ENCODE data around the gene EIF3F.
A peak's percentile ranks its signal among the peaks of the same experiment; 100 is the strongest.
"Not testable (repeated sequence)": the region's sequence is repeated elsewhere in the genome, so short reads cannot be mapped to it uniquely, and the experiment has no call there.

EIF3F gene

DNA sequence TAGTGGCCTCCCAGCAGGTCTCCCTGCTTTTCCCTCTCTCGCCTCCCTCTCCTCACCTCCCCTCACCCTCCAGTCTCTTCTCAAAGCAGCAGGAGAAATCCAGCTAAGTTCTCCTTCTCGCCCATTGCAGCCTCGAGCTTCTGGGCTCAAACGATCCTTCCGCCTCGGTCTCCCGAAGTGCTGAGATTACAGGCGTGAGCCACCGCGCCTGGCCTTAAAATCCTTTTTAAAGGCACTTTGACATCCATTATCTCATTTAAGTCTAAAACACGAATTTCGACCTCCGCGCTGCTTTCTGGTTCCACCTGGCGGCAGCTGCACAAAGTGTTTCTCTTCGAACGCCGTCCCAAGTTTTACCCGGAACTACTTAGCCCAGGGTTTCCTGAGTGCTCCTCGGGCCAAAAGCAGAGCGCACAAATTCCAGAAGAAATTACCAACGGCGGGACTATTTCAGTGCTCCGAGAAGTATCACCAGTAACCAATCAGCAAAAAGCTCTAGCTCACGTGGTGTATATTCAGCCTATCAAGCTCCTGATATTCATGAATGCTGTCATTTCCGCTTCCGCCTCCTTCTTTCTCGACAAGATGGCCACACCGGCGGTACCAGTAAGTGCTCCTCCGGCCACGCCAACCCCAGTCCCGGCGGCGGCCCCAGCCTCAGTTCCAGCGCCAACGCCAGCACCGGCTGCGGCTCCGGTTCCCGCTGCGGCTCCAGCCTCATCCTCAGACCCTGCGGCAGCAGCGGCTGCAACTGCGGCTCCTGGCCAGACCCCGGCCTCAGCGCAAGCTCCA is at the start of gene EIF3F:
EIF3F (plus strand) TSS at position 570 of the 792 bp plus-strand sequence; CDS start at position 586, 16 bp downstream.
- DNase-seq (ENCODE audit: low read depth in 2 of 2), result peak; percentile 76 to 89

DNA sequence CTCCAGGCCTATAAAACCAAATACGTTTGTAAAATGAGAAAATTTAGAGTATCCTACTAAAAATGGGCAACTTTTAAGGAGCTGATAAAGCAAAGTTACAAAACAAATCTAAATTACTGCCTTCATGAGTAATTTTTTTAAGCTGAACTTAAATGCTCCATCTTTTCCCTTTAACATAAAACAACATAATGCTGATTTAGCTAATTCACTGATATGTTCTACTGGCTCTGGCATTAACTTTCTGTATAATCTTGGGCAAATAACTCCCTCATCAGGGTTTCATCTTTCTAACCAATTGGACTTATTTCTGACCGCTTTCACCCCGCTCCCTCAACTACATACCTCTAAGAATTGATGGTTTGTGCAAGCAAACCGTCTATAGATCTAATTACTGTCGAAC is 46.0 kb upstream of the EIF3F start:
- DNase-seq (ENCODE audit: low read depth in 2 of 2), result no peak

- DNase-seq (ENCODE audit: low read depth in 2 of 2), result no peak
These were observed 45.5 kb upstream of the EIF3F start, which contains the start of gene OR10A3 for GRCh38 chr11:7941608-7942007. Gene OR10A3, minus strand, starts transcription at chr11:7941708. Its CDS starts 2,188 bp downstream, at chr11:7939520.

- DNase-seq (ENCODE audit: low read depth in 2 of 2), result no peak
These were observed 43.0 kb upstream of the EIF3F start for GRCh38 chr11:7944123-7944522.

GRCh38 chr11:7949934-7950333 is 37.2 kb upstream of the EIF3F start:
- no peak for DNase-seq (ENCODE audit: low read depth in 2 of 2)

- no peak for DNase-seq (ENCODE audit: low read depth in 2 of 2)
These were observed 31.9 kb upstream of the EIF3F start for GRCh38 chr11:7955191-7955590.

GRCh38 chr11:7964261-7964660 is 22.9 kb upstream of the EIF3F start:
- DNase-seq (ENCODE audit: low read depth in 2 of 2), result no peak

GRCh38 chr11:7964873-7965272 is 22.3 kb upstream of the EIF3F start:
- DNase-seq (ENCODE audit: low read depth in 2 of 2), result no peak

GRCh38 chr11:7965386-7965785 is 21.8 kb upstream of the EIF3F start, which contains the start of gene NLRP10:
Gene NLRP10, minus strand, starts transcription at chr11:7965447. Its CDS starts 1,952 bp downstream, at chr11:7963495.
- DNase-seq (ENCODE audit: low read depth in 2 of 2), result no peak

DNA sequence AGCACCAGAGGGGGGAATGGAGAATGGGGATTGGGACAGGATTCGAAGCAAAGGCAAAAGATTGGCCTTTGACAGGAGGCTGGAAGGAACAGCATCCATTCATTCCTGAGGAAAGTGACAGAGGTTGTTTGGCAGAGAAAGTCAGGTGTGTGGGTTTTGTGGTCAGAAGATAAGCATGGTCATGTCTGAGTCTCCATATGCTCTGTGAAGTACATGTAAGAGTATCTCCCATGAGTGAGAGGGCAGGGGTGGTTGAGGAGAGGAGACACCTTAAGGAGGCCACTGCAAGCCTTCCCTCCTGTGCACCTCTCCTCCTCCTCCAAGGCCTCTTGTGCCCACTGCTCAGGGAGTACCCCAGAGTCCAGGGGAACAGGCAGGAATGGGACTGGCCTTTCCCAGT is 20.0 kb upstream of the EIF3F start:
- no peak for DNase-seq (ENCODE audit: low read depth in 2 of 2)

DNA sequence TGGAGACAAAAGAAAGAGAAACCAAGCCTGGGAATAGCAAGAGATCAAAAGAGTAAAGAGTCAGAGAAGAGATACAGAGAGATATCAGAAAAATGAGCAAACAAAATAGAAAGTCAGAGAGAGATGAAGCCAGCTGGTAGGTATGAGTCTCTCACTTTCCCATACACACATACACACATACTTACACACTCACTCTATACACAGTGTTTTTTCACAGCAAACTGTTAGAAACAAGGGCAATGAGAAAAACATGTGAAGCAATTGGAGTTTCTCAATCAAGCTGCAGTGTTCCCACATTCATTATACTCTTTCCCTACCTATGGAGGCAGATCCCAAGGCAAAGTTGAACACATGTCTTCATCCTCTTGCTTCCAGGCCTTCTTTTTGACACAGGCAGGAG is 19.3 kb upstream of the EIF3F start:
- DNase-seq (ENCODE audit: low read depth in 2 of 2), result no peak

GRCh38 chr11:7968686-7969085 is 18.5 kb upstream of the EIF3F start:
- no peak for DNase-seq (ENCODE audit: low read depth in 2 of 2)

DNA sequence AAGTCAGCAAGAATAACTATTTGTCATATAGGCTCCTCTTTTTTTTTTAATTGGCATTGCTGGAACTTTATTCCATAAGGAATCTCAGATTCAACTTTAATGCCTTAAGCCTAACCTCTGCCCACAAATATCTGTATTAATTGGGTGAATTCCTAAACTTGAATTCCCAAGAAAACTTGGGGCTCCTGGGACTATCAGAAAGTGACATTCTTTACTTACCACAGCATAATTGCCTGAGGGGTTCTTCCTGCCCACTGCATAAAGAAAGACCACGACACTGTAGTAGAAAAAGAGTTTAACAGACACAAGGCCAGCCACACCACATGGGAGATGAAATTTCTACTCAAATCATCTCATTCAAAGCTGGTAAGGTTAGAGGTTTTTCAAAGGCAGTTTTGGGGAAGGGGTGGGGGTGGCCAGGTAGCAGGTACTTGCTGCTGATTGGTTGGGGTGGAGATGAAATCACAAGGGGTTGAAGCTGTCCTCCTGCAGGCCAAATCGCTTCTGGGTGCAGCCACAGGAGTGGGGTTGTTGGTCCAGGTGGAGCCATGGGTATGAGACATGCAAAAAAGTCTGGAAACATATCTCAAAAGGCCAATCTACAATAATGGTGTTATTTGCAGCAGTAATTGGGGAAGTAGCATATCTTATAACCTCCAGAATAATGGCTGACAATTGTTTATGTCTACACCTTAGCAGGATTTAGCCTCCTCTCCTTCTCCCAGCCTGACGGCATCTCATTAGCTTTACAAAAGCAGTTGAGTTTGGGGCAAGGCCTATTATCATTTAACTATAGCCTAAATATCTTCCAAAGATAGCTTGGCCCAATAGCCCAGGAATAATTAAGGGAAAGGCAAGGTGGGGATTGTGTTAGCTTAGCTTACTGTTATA is 17.1 kb upstream of the EIF3F start:
- no peak for DNase-seq (ENCODE audit: low read depth in 2 of 2)

GRCh38 chr11:7971846-7972245 is 15.3 kb upstream of the EIF3F start:
- DNase-seq (ENCODE audit: low read depth in 2 of 2), result no peak

DNA sequence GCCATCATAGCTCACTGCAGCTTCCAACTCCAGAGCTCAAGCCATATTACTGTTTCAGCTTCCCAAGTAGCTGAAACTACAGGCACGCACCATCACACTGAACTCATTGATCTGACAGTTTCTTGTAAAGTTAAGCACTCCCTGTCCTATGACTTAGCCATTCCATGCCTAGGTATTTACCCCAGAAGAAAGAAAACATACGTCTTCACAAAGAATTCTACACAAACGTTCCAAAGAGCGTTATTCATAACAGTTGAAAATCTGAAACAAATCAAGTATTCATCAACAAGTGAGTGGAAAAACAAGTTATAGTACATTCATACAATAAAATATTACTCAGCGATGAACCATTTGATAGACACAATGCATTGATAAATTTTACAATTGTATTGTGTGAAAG is 14.1 kb upstream of the EIF3F start:
- no peak for DNase-seq (ENCODE audit: low read depth in 2 of 2)

- no peak for DNase-seq (ENCODE audit: low read depth in 2 of 2)
These were observed 12.5 kb upstream of the EIF3F start for GRCh38 chr11:7974668-7975067.

- DNase-seq (ENCODE audit: low read depth in 2 of 2), result no peak
These were observed 9.8 kb upstream of the EIF3F start for GRCh38 chr11:7977232-7977917.

DNA sequence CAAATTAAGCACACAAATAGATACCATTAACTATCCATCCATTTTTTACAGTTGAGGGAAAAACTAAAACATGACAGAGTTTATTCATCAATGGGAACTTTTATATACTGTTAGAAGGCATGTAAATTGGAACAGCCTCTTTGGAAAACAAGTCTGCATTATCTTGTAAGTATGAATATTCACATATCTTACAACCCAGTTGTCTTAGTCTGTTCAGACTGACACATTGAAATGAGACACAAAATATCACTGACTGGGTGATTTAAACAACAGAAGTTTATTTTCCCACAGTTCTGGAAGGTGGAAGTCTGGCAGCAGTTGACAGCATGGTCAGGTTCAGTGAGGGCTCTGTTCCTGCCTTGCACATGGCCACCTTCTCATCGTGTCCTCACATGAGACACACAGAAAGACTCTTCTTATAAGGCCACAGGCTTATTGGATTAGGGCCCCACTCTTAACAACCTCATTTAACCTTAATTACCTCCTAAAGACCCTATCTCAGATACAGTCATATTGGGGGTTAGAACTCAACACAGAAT is 5.4 kb upstream of the EIF3F start:
- DNase-seq (ENCODE audit: low read depth in 2 of 2), result no peak

DNA sequence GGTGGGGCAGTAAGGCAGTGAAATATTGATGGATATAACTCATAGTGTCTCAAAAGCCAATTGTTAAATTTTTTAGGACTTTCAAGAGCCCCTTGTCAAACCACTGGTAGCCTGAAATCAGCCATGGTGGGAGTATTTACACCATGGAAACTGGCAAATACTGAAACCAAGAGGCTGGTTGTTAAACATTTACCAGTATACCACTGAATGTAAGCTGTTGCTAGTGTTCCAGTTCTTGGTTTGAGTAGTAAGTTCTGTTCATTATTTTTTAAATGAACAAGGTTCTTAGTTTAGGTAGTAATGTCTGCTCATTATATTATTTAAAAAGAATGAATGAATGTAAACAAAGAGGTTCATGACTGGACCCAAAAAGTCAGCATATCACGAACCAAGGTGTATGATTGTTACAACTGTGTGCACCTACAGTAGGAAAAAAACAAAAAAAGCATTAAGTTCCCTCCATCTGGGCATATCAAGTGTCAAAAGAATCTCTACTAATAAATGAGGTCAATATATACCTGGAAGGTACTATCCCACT is 4.5 kb upstream of the EIF3F start:
- DNase-seq (ENCODE audit: low read depth in 2 of 2), result no peak

GRCh38 chr11:7983832-7984590 is 3.1 kb upstream of the EIF3F start:
- no peak for DNase-seq (ENCODE audit: low read depth in 2 of 2)

DNA sequence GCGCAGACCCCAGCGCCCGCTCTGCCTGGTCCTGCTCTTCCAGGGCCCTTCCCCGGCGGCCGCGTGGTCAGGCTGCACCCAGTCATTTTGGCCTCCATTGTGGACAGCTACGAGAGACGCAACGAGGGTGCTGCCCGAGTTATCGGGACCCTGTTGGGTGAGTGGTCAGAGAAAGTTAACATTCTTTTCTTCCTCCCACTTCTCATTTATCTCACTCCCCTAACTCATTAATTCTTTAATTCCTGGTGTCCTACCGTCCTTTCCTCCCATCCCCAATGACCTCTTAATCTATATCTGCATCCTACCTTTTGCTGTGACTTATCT is 385 bp downstream of the EIF3F start:
- DNase-seq (ENCODE audit: low read depth in 2 of 2), result not testable (repeated sequence)

Measured in stimulated activated CD8-positive, alpha-beta memory T cell treated with anti-CD3 and anti-CD28 coated beads, Interleukin-7, amount 100 ng/mL, for 4 hours (primary cell).